Measurements from ENCODE around the gene TBC1D22A. TPM values are rescaled to one million over a fixed set of nuclear protein-coding genes. Genes with fewer than 3 reads are reported as not detected.

The TBC1D22A gene
- total RNA-seq, 2 experiments from 2014 or later, result 22.3 to 43.9 TPM

DNA sequence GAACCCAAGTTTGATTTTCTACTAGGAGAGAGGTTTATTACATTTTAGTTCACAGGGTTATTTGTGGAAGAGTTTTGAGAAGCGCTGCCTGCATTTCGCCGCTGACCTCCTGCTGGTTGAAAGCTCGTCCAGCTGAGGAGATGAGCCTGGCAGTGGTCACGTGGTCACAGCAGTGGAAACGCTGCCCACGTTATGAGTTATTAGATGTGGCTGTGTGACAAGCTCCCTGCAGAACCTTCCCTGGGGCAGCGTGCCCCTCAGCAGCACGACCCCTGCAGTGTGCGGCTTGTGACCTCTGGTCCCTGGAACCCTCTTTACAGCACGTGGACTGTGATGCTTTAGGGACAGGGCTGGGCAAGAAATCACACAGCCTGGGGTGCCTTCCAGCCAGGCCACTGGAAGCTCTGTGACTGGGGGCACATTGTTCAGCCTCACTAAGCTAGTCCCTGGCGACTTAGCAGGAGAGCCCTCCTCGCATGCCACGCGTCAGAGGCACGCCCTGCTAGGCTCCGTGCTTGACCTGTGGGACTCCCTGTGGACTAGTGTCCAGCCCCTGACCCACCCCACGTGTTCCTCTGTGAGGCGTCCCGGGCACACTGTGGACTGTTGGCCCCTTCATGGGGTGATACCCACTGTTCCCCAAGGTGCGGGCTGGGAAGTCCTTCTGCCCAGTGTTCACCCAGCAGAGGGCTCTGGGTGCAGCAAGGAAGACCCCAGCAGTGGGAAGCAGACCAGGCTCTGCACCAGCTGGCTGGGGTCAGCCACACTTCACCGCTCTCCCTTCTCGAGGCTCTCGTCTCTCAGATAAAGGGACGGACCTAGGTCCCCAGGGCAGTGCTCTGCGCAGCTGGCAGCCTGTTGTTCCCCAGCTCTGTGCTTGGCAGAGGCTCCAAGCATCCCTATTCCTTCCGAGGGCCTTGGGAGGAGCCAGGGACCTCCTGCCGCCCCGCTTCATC, 349.5 kb downstream of the TBC1D22A start:
- no TSS peak for BruUV-seq (replicated peaks)
- CTCF ChIA-PET (ENCODE audit: unreplicated experiment), result no interaction called here

DNA sequence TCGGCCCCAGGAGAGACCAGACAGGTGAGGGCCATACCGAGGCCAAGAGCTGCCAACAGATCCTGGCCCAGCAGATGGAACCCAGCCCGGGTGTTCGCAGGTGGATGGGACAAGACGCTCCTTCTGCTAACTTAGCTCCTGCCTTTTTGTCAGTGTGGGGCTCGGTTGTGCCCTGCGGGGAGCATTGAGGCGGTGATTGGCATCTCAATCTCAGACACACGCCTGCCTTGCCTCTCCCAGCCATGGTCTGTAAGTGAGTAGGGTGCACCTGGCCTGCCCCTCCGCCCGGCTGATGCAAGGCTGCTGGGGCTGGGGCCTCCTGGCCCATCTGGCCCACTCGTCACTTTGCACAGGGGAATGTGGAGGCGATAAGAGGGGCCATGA, 350.1 kb downstream of the TBC1D22A start:
- no peaks in the 10 kb centered on the region for H4K20me1 ChIP-seq (ENCODE audit: insufficient read depth, low read length)
- H3K36me3 ChIP-seq (ENCODE audit: insufficient read depth, low read length), result no peaks in the 10 kb centered on the region
- no peak overlapping the region for H2AFZ ChIP-seq (ENCODE audit: low read length)
- ChIA-PET CTCF (ENCODE audit: unreplicated experiment) (no interaction called here), POLR2A (no interaction called here)
- no peak overlapping the region for H3K4me3 ChIP-seq (ENCODE audit: low read depth, low read length, poor library complexity, severe bottlenecking)
- DNase-seq (ENCODE audit: low spot score), result no peak
- intact Hi-C loops (cut with micrococcal nuclease; ENCODE audit: unreplicated experiment), result no loop called here
- H3K79me2 ChIP-seq (ENCODE audit: insufficient read depth, low read depth, low read length), result no peaks in the 10 kb centered on the region
- no peaks in the 10 kb centered on the region for H3K9me3 ChIP-seq (ENCODE audit: low read length)
- no TSS peak for BruUV-seq (replicated peaks)
- no peaks in the 10 kb centered on the region for H3K4me1 ChIP-seq (ENCODE audit: insufficient read depth, low read length, poor library complexity, severe bottlenecking)
- H3K4me2 ChIP-seq (ENCODE audit: low read length), result no peak overlapping the region
- no peak overlapping the region for H3K27ac ChIP-seq (ENCODE audit: low read depth, low read length, poor library complexity, severe bottlenecking)
- no peaks in the 10 kb centered on the region for H3K9me2 ChIP-seq (ENCODE audit: insufficient read depth, low read length)
- TF ChIP-seq EZH2phosphoT487 (IDR thresholded peaks at IDR 0.05; ENCODE audit: borderline replicate concordance, low read depth, low read length), result no peak
- TF ChIP-seq, protein P1, sequence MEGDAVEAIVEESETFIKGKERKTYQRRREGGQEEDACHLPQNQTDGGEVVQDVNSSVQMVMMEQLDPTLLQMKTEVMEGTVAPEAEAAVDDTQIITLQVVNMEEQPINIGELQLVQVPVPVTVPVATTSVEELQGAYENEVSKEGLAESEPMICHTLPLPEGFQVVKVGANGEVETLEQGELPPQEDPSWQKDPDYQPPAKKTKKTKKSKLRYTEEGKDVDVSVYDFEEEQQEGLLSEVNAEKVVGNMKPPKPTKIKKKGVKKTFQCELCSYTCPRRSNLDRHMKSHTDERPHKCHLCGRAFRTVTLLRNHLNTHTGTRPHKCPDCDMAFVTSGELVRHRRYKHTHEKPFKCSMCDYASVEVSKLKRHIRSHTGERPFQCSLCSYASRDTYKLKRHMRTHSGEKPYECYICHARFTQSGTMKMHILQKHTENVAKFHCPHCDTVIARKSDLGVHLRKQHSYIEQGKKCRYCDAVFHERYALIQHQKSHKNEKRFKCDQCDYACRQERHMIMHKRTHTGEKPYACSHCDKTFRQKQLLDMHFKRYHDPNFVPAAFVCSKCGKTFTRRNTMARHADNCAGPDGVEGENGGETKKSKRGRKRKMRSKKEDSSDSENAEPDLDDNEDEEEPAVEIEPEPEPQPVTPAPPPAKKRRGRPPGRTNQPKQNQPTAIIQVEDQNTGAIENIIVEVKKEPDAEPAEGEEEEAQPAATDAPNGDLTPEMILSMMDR (conservative IDR thresholded peaks at IDR 0.05; ENCODE audit: low read length), result no peak

More for the DNA sequence above, 349.5 kb downstream of the TBC1D22A start:
- no peaks in the 10 kb centered on the region for H3K4me1 ChIP-seq (ENCODE audit: insufficient read depth, low read length, poor library complexity, severe bottlenecking)
- no peaks in the 10 kb centered on the region for H3K9me3 ChIP-seq (ENCODE audit: low read length)
- no peak overlapping the region for H3K27ac ChIP-seq (ENCODE audit: low read depth, low read length, poor library complexity, severe bottlenecking)
- H3K4me3 ChIP-seq (ENCODE audit: low read depth, low read length, poor library complexity, severe bottlenecking), result no peak overlapping the region
- H3K36me3 ChIP-seq (ENCODE audit: insufficient read depth, low read length), result no peaks in the 10 kb centered on the region
- no peaks in the 10 kb centered on the region for H4K20me1 ChIP-seq (ENCODE audit: insufficient read depth, low read length)
- TF ChIP-seq, protein P1 (conservative IDR thresholded peaks at IDR 0.05; ENCODE audit: low read length), result no peak
- no peak for TF ChIP-seq EZH2phosphoT487 (IDR thresholded peaks at IDR 0.05; ENCODE audit: borderline replicate concordance, low read depth, low read length)
- POLR2A ChIA-PET, result no interaction called here
- H2AFZ ChIP-seq (ENCODE audit: low read length), result no peak overlapping the region
- intact Hi-C loops (cut with micrococcal nuclease; ENCODE audit: unreplicated experiment), result no loop called here
- H3K4me2 ChIP-seq (ENCODE audit: low read length), result no peak overlapping the region
- H3K9me2 ChIP-seq (ENCODE audit: insufficient read depth, low read length), result no peaks in the 10 kb centered on the region
- H3K79me2 ChIP-seq (ENCODE audit: insufficient read depth, low read depth, low read length), result no peaks in the 10 kb centered on the region
- no peak for DNase-seq (ENCODE audit: low spot score)

Measured in OCI-LY7 (cell line).